HepG2 (cell line): ENCODE results near the gene CYP4V2. TPM values are rescaled to one million over a fixed set of nuclear protein-coding genes. Genes with fewer than 3 reads are reported as not detected.

Experiments used
- ATAC-seq: fragments of 200-7000 bp; cut with Tn5 transposase; 3 replicates; pipeline ENCODE4 v1.9.1; 2020; ENCODE audit warnings: mild to moderate bottlenecking, moderate library complexity
- BruUV-seq: library from RNA; stranded (reverse); fragments of 400-500 nt; replicated peaks from 2 replicates; lab custom pipeline; 2021; lab: Mats Ljungman, UMichigan
- CTCF ChIA-PET: fragments of 300-600 bp; formaldehyde crosslinking; extraction: SDS; loops from one replicate; lab custom pipeline; 2021; ENCODE audit warnings: low total read pairs, inconsistent platforms, low intra/inter-chr PET ratio; lab: Yijun Ruan, JAX
- POLR2A ChIA-PET: fragments of 350-600 bp; sonication (Branson Sonifier 250); formaldehyde crosslinking; loops from one replicate; lab custom pipeline; 2020; ENCODE audit warnings: antibody characterized with exemption, inconsistent platforms; lab: Yijun Ruan, JAX
- DNase-seq: peaks from one replicate; pipeline ENCODE4 v3.0.0-alpha.2; 2015; ENCODE audit warnings: low spot score
- FAIRE-seq: peaks from 3 replicates; lab custom pipeline; 2011; peaks lifted over from hg19 to GRCh38; lab: Jason Lieb, UNC
- H2AFZ ChIP-seq: one replicate; pipeline ENCODE4 v1.6.1; 2011; ENCODE audit warnings: low read length, inconsistent platforms
- H3K27ac ChIP-seq: fragments of 300-600 bp; 3 replicates; pipeline ENCODE4 v1.8.0; 2011; ENCODE audit warnings: mixed run types, mild to moderate bottlenecking, mixed read lengths, low read length, inconsistent platforms; ENCODE audit not compliant: insufficient read depth; ENCODE audit errors: extremely low read length
- H3K27me3 ChIP-seq, 2 experiments: fragments of 200-600 bp in 1 of 2; 2 replicates in 1 of 2; 3 replicates in 1 of 2; pipeline versions ENCODE4 v1.6.0 to v1.8.0; 2011; ENCODE audit warnings: low read length in 2 of 2, mild to moderate bottlenecking in 2 of 2, moderate library complexity in 2 of 2, inconsistent platforms in 1 of 2; ENCODE audit not compliant: insufficient read depth in 2 of 2, control insufficient read depth in 1 of 2
- H3K36me3 ChIP-seq, 2 experiments: fragments of 200-600 bp in 1 of 2; replicated peaks in 1 of 2; 2 replicates in 1 of 2; 3 replicates in 1 of 2; pipeline versions ENCODE4 v1.5.1 to v1.8.0; 2011; ENCODE audit warnings: low read length in 2 of 2, inconsistent platforms in 1 of 2; ENCODE audit not compliant: insufficient read depth in 2 of 2, control insufficient read depth in 1 of 2
- H3K4me1 ChIP-seq: 2 replicates; pipeline ENCODE4 v1.5.1; 2012; ENCODE audit warnings: low read length, inconsistent platforms; ENCODE audit not compliant: insufficient read depth
- H3K4me2 ChIP-seq: 2 replicates; pipeline ENCODE4 v1.6.0; 2011; ENCODE audit warnings: low read depth, low read length, inconsistent platforms
- H3K4me3 ChIP-seq, 3 experiments: fragments of 200-600 bp in 1 of 3; sonication (generic), shearing (Covaris generic) in 1 of 3; replicated peaks in 1 of 3; 2 replicates each; pipeline ENCODE4 v1.5.1; 2011 to 2016; ENCODE audit warnings: low read length in 3 of 3, inconsistent platforms in 2 of 3, low read depth in 2 of 3, mild to moderate bottlenecking in 2 of 3, control low read depth in 1 of 3, mixed read lengths in 1 of 3; ENCODE audit not compliant: insufficient read depth in 1 of 3
- H3K79me2 ChIP-seq: one replicate; pipeline ENCODE4 v1.6.1; 2011; ENCODE audit warnings: low read length, inconsistent platforms; ENCODE audit not compliant: insufficient read depth
- H3K9ac ChIP-seq: 2 replicates; pipeline ENCODE4 v1.6.0; 2011; ENCODE audit warnings: mild to moderate bottlenecking, low read depth, low read length, inconsistent platforms; ENCODE audit not compliant: insufficient read depth
- H3K9me3 ChIP-seq: 2 replicates; pipeline ENCODE4 v1.5.1; 2012; ENCODE audit warnings: mild to moderate bottlenecking, low read length
- H4K20me1 ChIP-seq: 2 replicates; pipeline ENCODE4 v1.6.0; 2011; ENCODE audit warnings: inconsistent platforms, mild to moderate bottlenecking, low read length, moderate library complexity; ENCODE audit not compliant: insufficient read depth
- LCORL ChIP-seq, 2 experiments: fragments of 450-650 bp in 1 of 2; sonication (generic) in 1 of 2; formaldehyde crosslinking in 1 of 2; IDR thresholded peaks; 2 replicates each; pipeline versions ENCODE4 v1.5.0 to v1.6.1; 2017 to 2020; ENCODE audit warnings: antibody characterized with exemption in 1 of 2, missing genetic modification reagents in 1 of 2
- MNT ChIP-seq: fragments of 450-650 bp; IDR thresholded peaks from 2 replicates; pipeline ENCODE4 v1.6.1; 2016
- NR1H2 ChIP-seq: sonication (generic); formaldehyde crosslinking; IDR thresholded peaks from 2 replicates; pipeline ENCODE4 v1.8.1; 2022; ENCODE audit warnings: low read depth, missing genetic modification reagents, borderline replicate concordance
- RCOR2 ChIP-seq: IDR thresholded peaks from 2 replicates; pipeline ENCODE4 v1.6.1; 2016; ENCODE audit warnings: missing biosample characterization, missing genetic modification reagents
- SMAD1 ChIP-seq: sonication (generic); formaldehyde crosslinking; IDR thresholded peaks from 2 replicates; pipeline ENCODE4 v1.4.0; 2020; ENCODE audit warnings: missing genetic modification reagents, low read depth, mild to moderate bottlenecking, borderline replicate concordance
- THYN1 ChIP-seq: sonication (generic); formaldehyde crosslinking; IDR thresholded peaks from 2 replicates; pipeline ENCODE4 v1.8.1; 2023; ENCODE audit warnings: low read depth, mild to moderate bottlenecking, moderate library complexity, missing genetic modification reagents, borderline replicate concordance
- ZNF512B ChIP-seq: sonication (generic); formaldehyde crosslinking; IDR thresholded peaks from 2 replicates; pipeline ENCODE4 v1.5.1; 2020; ENCODE audit warnings: missing genetic modification reagents, mild to moderate bottlenecking, borderline replicate concordance
- WGBS: methylation state at CpG from one replicate; pipeline ENCODE4 v1.1.6; 2017; ENCODE audit warnings: low lambda C conversion rate; 5-methylcytosine and 5-hydroxymethylcytosine counted together
- in situ Hi-C: cut with HindIII; loops from 2 replicates; pipeline ENCODE4 v1.10.0; 2017; ENCODE audit warnings: low pct_unique_long_range_greater_than_20kb; ENCODE audit not compliant: extremely low pct_ligation_motif_present
- intact Hi-C: fragments of 100-400 bp; cut with micrococcal nuclease; formaldehyde crosslinking; loops from one replicate; pipeline ENCODE4 v1.10.0; 2022; ENCODE audit not compliant: unreplicated experiment
- polyA plus RNA-seq, 8 experiments: library from polyadenylated mRNA; depleted of rRNA in 3 of 8; stranded (reverse) in 7 of 8; unstranded in 1 of 8; fragments of >200 nt; fragmentation: Illumina TruSeq in 4 of 8; extraction: Trizol in 4 of 8; gene quantifications; 2 replicates each; pipeline versions ENCODE4 v1.2.1 to v1.2.3, GENCODE V29; 2011 to 2016; ENCODE audit warnings: low read depth in 4 of 8, missing spikeins in 1 of 8, mixed read lengths in 1 of 8; ENCODE audit not compliant: insufficient read depth in 1 of 8
- total RNA-seq, 5 experiments: library from RNA; depleted of rRNA; stranded (reverse); fragments of >200 nt; fragmentation: Illumina TruSeq; extraction: Trizol; gene quantifications; 2 replicates each; pipeline ENCODE4 v1.2.3, GENCODE V29; 2016; ENCODE audit warnings: low read depth in 1 of 5

Gene CYP4V2
- total and polyA plus RNA-seq, 2 of the 13 experiments (the other 11 are each of a cell fraction or from before 2014, with no cell fraction given) = 4.7 to 7.2 TPM

GRCh38 chr4:186216465-186217024 lies 25.2 kb downstream of the CYP4V2 start:
- in situ Hi-C loops (no loop called here), intact Hi-C loops (no loop called here)
- Histone ChIP-seq H3K4me2 (no peak overlapping the region), H2AFZ (no peak overlapping the region), H3K27me3 (0 out of 5 replicates have a peak, but pooled peaks cover 0 to 3% of the 10 kb centered on the region in 2 experiments), H4K20me1 (no peaks in the 10 kb centered on the region), H3K27ac (no peak overlapping the region), H3K79me2 (no peaks in the 10 kb centered on the region), H3K36me3 (no peaks in the 10 kb centered on the region), H3K4me1 (no peaks in the 10 kb centered on the region), H3K9me3 (no peaks in the 10 kb centered on the region), H3K9ac (no peak overlapping the region), H3K4me3 (no peak overlapping the region)
- ATAC-seq (no peak), DNase-seq (no peak), FAIRE-seq (no peak)
- ChIA-PET POLR2A (no interaction called here), CTCF (no interaction called here)
- TF ChIP-seq LCORL (IDR thresholded peaks at IDR 0.05) (peak; percentile 30; the same call in 1 of the 2 replicates), LCORL (CRISPR knock-in tag; IDR thresholded peaks at IDR 0.05) (no peak), MNT (peak; percentile 72), THYN1 (CRISPR knock-in tag) (no peak)
- WGBS = 25% methylated on average over 7 of the region's 8 CpGs
- BruUV-seq = no TSS peak

DNA sequence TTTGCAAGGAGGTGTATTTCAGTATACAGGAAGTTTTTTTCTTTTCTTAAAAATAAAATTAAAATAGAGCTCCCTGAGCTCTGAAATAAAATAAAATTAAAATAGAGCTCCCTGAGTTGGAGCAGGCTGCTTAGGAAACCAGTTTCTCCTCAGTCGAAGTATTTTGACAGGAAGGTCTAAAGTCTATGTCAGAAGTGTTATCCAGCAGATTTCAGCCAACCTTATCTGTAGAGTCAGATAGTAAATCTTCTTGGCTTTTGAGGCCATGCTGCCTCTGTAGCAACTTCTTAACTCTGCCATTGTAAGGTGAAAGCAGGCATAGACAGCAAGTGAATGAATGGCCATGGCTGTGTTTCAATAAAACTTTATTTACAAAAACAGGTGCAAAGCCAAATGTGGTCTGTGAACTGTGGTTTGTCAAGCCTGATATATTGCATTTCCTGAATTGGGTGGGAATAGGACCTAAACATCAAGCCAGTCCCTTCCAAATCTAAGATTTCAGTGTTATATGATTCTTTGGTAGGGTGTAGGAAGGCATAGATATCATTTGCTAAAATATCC lies 26.4 kb downstream of the CYP4V2 start:
- in situ Hi-C loops = no loop called here
- WGBS = 0% methylated on average over 1 of the region's 1 CpG
- Histone ChIP-seq H3K4me2 (no peak overlapping the region), H2AFZ (no peak overlapping the region), H3K9ac (no peak overlapping the region), H3K27me3 (0 out of 5 replicates have a peak, but pooled peaks cover 0 to 3% of the 10 kb centered on the region in 2 experiments), H3K79me2 (no peaks in the 10 kb centered on the region), H3K9me3 (no peaks in the 10 kb centered on the region), H3K27ac (no peak overlapping the region), H3K4me1 (no peaks in the 10 kb centered on the region), H3K36me3 (no peaks in the 10 kb centered on the region), H4K20me1 (no peaks in the 10 kb centered on the region), H3K4me3 (no peak overlapping the region)
- ATAC-seq (no peak), FAIRE-seq (no peak), DNase-seq (no peak)
- ChIA-PET POLR2A (no interaction called here), CTCF (no interaction called here)
- intact Hi-C loops = no loop called here
- no TSS peak for BruUV-seq
- no peak for TF ChIP-seq RCOR2
- TF ChIP-seq NR1H2 (CRISPR knock-in tag) = no peak
- no peak for TF ChIP-seq ZNF512B
- TF ChIP-seq SMAD1 (CRISPR knock-in tag) = no peak
